ENCODE results near the gene MED13L. TPM values are rescaled to one million over a fixed set of nuclear protein-coding genes. Genes with fewer than 3 reads are reported as not detected.

MED13L gene
- total and polyA plus RNA-seq, 9 donors: 47.8 to 198 (median 156) TPM

- no peak for DNase-seq
- H3K27ac ChIP-seq: peak overlapping the region in 1 of 2 donors; percentile 3
- H3K27me3 ChIP-seq: no peaks in the 10 kb centered on the region
- no peaks in the 10 kb centered on the region for H3K9me3 ChIP-seq
- peaks cover 15% of the 10 kb centered on the region for H3K4me1 ChIP-seq (ENCODE audit: insufficient read depth)
- H3K4me3 ChIP-seq: no peak overlapping the region
- intact Hi-C loops (cut with DNase I): no loop called here
- TF ChIP-seq POLR2A (IDR thresholded peaks at IDR 0.05) (no peak), CTCF (IDR thresholded peaks at IDR 0.05) (no peak), EP300 (IDR thresholded peaks at IDR 0.05) (no peak)
- 3 to 7% (median 6%) methylated on average over 2 of the region's 2 CpGs for WGBS, 3 donors
- H3K36me3 ChIP-seq: no peaks in the 10 kb centered on the region
These were observed 156.0 kb downstream of the MED13L start for GRCh38 chr12:116121453-116121871.

GRCh38 chr12:116116650-116117424, 160.7 kb downstream of the MED13L start:
- Histone ChIP-seq H3K36me3 (no peaks in the 10 kb centered on the region), H3K9me3 (no peaks in the 10 kb centered on the region), H3K4me1 (ENCODE audit: insufficient read depth) (peaks cover 4% of the 10 kb centered on the region), H3K27ac (no peak overlapping the region), H3K4me3 (no peak overlapping the region), H3K27me3 (no peaks in the 10 kb centered on the region)
- no peak for DNase-seq
- 91 to 94% (median 92%) methylated on average over 5 of the region's 5 CpGs for WGBS, 3 donors
- TF ChIP-seq CTCF (IDR thresholded peaks at IDR 0.05): no peak
- TF ChIP-seq EP300 (IDR thresholded peaks at IDR 0.05): no peak
- TF ChIP-seq POLR2A (IDR thresholded peaks at IDR 0.05): no peak
- intact Hi-C loops (cut with DNase I): no loop called here

GRCh38 chr12:116113398-116114130, 163.9 kb downstream of the MED13L start:
- intact Hi-C loops (cut with DNase I): no loop called here
- Histone ChIP-seq H3K36me3 (no peaks in the 10 kb centered on the region), H3K4me1 (ENCODE audit: insufficient read depth) (peaks cover 2% of the 10 kb centered on the region), H3K27me3 (no peaks in the 10 kb centered on the region), H3K4me3 (no peak overlapping the region), H3K27ac (no peak overlapping the region), H3K9me3 (no peaks in the 10 kb centered on the region)
- no peak for DNase-seq
- 76 to 79% (median 78%) methylated on average over 8 of the region's 8 CpGs for WGBS, 3 donors
- TF ChIP-seq CTCF (IDR thresholded peaks at IDR 0.05) (no peak), EP300 (IDR thresholded peaks at IDR 0.05) (no peak), POLR2A (IDR thresholded peaks at IDR 0.05) (no peak)

- 74 to 84% (median 82%) methylated on average over 2 of the region's 2 CpGs for WGBS, 3 donors
These were observed 170.6 kb downstream of the MED13L start for GRCh38 chr12:116106870-116107269.

More at GRCh38 chr12:116106870-116107269, 170.6 kb downstream of the MED13L start:
- H3K9me3 ChIP-seq: no peaks in the 10 kb centered on the region
- TF ChIP-seq POLR2A (IDR thresholded peaks at IDR 0.05) (no peak), EP300 (IDR thresholded peaks at IDR 0.05) (no peak), CTCF (IDR thresholded peaks at IDR 0.05) (no peak)
- intact Hi-C loops (cut with DNase I): no loop called here
- DNase-seq: no peak
- peaks cover 1% of the 10 kb centered on the region for H3K4me1 ChIP-seq (ENCODE audit: insufficient read depth)
- no peak overlapping the region for H3K4me3 ChIP-seq
- H3K27ac ChIP-seq: no peak overlapping the region
- H3K27me3 ChIP-seq: no peaks in the 10 kb centered on the region
- H3K36me3 ChIP-seq: no peaks in the 10 kb centered on the region
